DOHH2 (cell line): ENCODE data around the gene MPDZ.

Experiments used
- H3F3A ChIP-seq: fragments of 200-600 bp; sonication (generic), shearing (Covaris generic); 2 replicates; pipeline ENCODE4 v1.6.0; 2016; ENCODE audit warnings: antibody characterized with exemption, mild to moderate bottlenecking; ENCODE audit not compliant: control insufficient read depth, insufficient read depth
- H3K27ac ChIP-seq: fragments of 200-600 bp; sonication (generic); 2 replicates; pipeline ENCODE4 v1.5.1; 2014; ENCODE audit warnings: low read depth, mild to moderate bottlenecking, low read length, moderate library complexity
- H3K27me3 ChIP-seq: fragments of 200-600 bp; sonication (generic); 2 replicates; pipeline ENCODE4 v1.6.1; 2014; ENCODE audit warnings: mild to moderate bottlenecking, low read length, mixed read lengths; ENCODE audit not compliant: control insufficient read depth
- H3K36me3 ChIP-seq: fragments of 200-600 bp; sonication (generic); 2 replicates; pipeline ENCODE4 v1.6.1; 2014; ENCODE audit warnings: mild to moderate bottlenecking, low read length, moderate library complexity, mixed read lengths; ENCODE audit not compliant: control insufficient read depth
- H3K4me1 ChIP-seq: fragments of 200-600 bp; sonication (generic); 2 replicates; pipeline ENCODE4 v1.6.1; 2014; ENCODE audit warnings: mild to moderate bottlenecking, low read length, mixed read lengths; ENCODE audit not compliant: control insufficient read depth
- H3K4me2 ChIP-seq: fragments of 200-600 bp; sonication (generic); 2 replicates; pipeline ENCODE4 v1.6.0; 2014; ENCODE audit warnings: mild to moderate bottlenecking, low read length, moderate library complexity
- H3K4me3 ChIP-seq: fragments of 200-600 bp; sonication (generic); 2 replicates; pipeline ENCODE4 v1.5.1; 2014; ENCODE audit warnings: mild to moderate bottlenecking, low read length, mixed read lengths
- H3K79me2 ChIP-seq: fragments of 200-600 bp; sonication (generic); 2 replicates; pipeline ENCODE4 v1.6.1; 2014; ENCODE audit warnings: mild to moderate bottlenecking, low read length, mixed read lengths; ENCODE audit not compliant: control insufficient read depth
- H3K9me2 ChIP-seq: fragments of 200-600 bp; sonication (generic); replicated peaks from 2 replicates; pipeline ENCODE4 v1.6.1; 2014; ENCODE audit warnings: mild to moderate bottlenecking, low read length, mixed read lengths; ENCODE audit not compliant: control insufficient read depth
- H3K9me3 ChIP-seq: fragments of 200-600 bp; sonication (generic); 2 replicates; pipeline ENCODE4 v1.6.1; 2014; ENCODE audit warnings: antibody characterized with exemption, low read length, mixed read lengths; ENCODE audit not compliant: control insufficient read depth, insufficient read depth
- H4K20me1 ChIP-seq: fragments of 200-600 bp; sonication (generic); 2 replicates; pipeline ENCODE4 v1.6.0; 2014; ENCODE audit warnings: low read depth, mild to moderate bottlenecking, antibody characterized with exemption, low read length, moderate library complexity; ENCODE audit not compliant: control insufficient read depth, insufficient read depth
- CTCF ChIP-seq: fragments of 200-600 bp; sonication (generic); IDR thresholded peaks from one replicate; pipeline ENCODE4 v1.5.1; 2014; ENCODE audit warnings: antibody characterized with exemption, mild to moderate bottlenecking, low read depth, low read length; ENCODE audit not compliant: poor library complexity, severe bottlenecking
- EZH2phosphoT487 ChIP-seq: fragments of 200-600 bp; sonication (generic); IDR thresholded peaks from 2 replicates; pipeline ENCODE4 v1.6.1; 2017; ENCODE audit warnings: borderline replicate concordance, mild to moderate bottlenecking, antibody characterized with exemption, low read length, moderate library complexity, mixed read lengths

MPDZ gene

DNA sequence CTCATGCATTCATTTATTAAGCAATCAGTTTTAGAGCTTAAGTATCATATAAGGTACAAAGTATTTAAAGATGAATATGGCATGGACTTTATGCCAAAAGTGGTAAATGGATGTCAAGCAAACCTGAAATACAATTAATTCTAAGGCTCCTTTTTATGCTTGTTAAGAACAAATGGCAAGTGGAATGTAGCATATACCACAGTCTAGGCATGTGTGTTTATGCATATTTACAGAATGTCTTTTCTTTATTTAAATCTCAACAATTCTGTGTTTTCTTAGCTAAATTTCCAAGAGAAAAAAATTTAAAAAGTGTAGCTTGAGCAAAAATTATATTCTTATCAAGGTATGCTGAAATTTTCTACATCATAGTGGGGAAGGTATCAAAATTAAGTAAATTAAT is 39.8 kb downstream of the MPDZ start:
- no peak for TF ChIP-seq CTCF
- no peak for TF ChIP-seq EZH2phosphoT487
- Histone ChIP-seq H3F3A (no peaks in the 10 kb centered on the region), H3K9me3 (no peaks in the 10 kb centered on the region), H3K4me2 (no peak overlapping the region), H3K4me3 (no peak overlapping the region), H3K4me1 (no peaks in the 10 kb centered on the region), H3K27ac (no peak overlapping the region), H4K20me1 (no peaks in the 10 kb centered on the region), H3K36me3 (no peaks in the 10 kb centered on the region), H3K79me2 (no peaks in the 10 kb centered on the region), H3K27me3 (no peaks in the 10 kb centered on the region), H3K9me2 (no peaks in the 10 kb centered on the region)

GRCh38 chr9:13239208-13239607 is 40.3 kb downstream of the MPDZ start:
- Histone ChIP-seq H3K9me3 (no peaks in the 10 kb centered on the region), H3K9me2 (no peaks in the 10 kb centered on the region), H3K27ac (no peak overlapping the region), H3K79me2 (no peaks in the 10 kb centered on the region), H3K4me1 (no peaks in the 10 kb centered on the region), H3K4me3 (no peak overlapping the region), H3F3A (no peaks in the 10 kb centered on the region), H3K36me3 (no peaks in the 10 kb centered on the region), H4K20me1 (no peaks in the 10 kb centered on the region), H3K27me3 (no peaks in the 10 kb centered on the region), H3K4me2 (no peak overlapping the region)
- TF ChIP-seq EZH2phosphoT487 (no peak), CTCF (no peak)

- Histone ChIP-seq H3F3A (no peaks in the 10 kb centered on the region), H3K4me3 (no peak overlapping the region), H3K4me1 (no peaks in the 10 kb centered on the region), H3K4me2 (no peak overlapping the region), H3K9me2 (no peaks in the 10 kb centered on the region), H3K27me3 (no peaks in the 10 kb centered on the region), H3K79me2 (no peaks in the 10 kb centered on the region), H3K27ac (no peak overlapping the region), H4K20me1 (no peaks in the 10 kb centered on the region), H3K9me3 (no peaks in the 10 kb centered on the region), H3K36me3 (no peaks in the 10 kb centered on the region)
- TF ChIP-seq EZH2phosphoT487 (no peak), CTCF (no peak)
Observed at GRCh38 chr9:13234932-13235331, 44.6 kb downstream of the MPDZ start.

- Histone ChIP-seq H3F3A (no peaks in the 10 kb centered on the region), H3K27ac (no peak overlapping the region), H3K4me3 (no peak overlapping the region), H3K9me3 (no peaks in the 10 kb centered on the region), H3K79me2 (no peaks in the 10 kb centered on the region), H3K9me2 (no peaks in the 10 kb centered on the region), H3K4me1 (no peaks in the 10 kb centered on the region), H3K36me3 (no peaks in the 10 kb centered on the region), H3K4me2 (no peak overlapping the region), H3K27me3 (no peaks in the 10 kb centered on the region), H4K20me1 (no peaks in the 10 kb centered on the region)
- TF ChIP-seq EZH2phosphoT487 (no peak), CTCF (no peak)
Observed at GRCh38 chr9:13228431-13228830, 51.1 kb downstream of the MPDZ start.
